GM23248 (cell line): ENCODE results near the gene ACBD5. TPM values are rescaled to one million over a fixed set of nuclear protein-coding genes. Genes with fewer than 3 reads are reported as not detected.
A peak's percentile ranks its signal among the peaks of the same experiment; 100 is the strongest.

Experiments used
- DNase-seq: peaks from one replicate; pipeline ENCODE4 v3.0.0-alpha.2; 2015
- H2AFZ ChIP-seq: fragments of 200-600 bp; sonication (generic); 2 replicates; pipeline ENCODE4 v1.6.1; 2016; ENCODE audit warnings: antibody characterized with exemption
- H3F3A ChIP-seq: fragments of 200-600 bp; sonication (generic); 2 replicates; pipeline ENCODE4 v1.6.1; 2016; ENCODE audit warnings: mild to moderate bottlenecking, antibody characterized with exemption, mixed run types; ENCODE audit not compliant: insufficient read depth
- H3K27ac ChIP-seq: fragments of 200-600 bp; sonication (generic); 2 replicates; pipeline ENCODE4 v1.5.1; 2016; ENCODE audit warnings: mild to moderate bottlenecking
- H3K27me3 ChIP-seq: fragments of 200-600 bp; sonication (generic); replicated peaks from 2 replicates; pipeline ENCODE4 v1.6.1; 2016; ENCODE audit warnings: mild to moderate bottlenecking; ENCODE audit not compliant: insufficient read depth
- H3K36me3 ChIP-seq: fragments of 200-600 bp; sonication (generic); 2 replicates; pipeline ENCODE4 v1.6.1; 2016; ENCODE audit warnings: low read depth, mild to moderate bottlenecking
- H3K4me1 ChIP-seq: fragments of 200-600 bp; sonication (generic); 2 replicates; pipeline ENCODE4 v1.6.1; 2016; ENCODE audit warnings: mild to moderate bottlenecking; ENCODE audit not compliant: insufficient read depth
- H3K4me2 ChIP-seq: fragments of 200-600 bp; sonication (generic); one replicate; pipeline ENCODE4 v1.6.1; 2016; ENCODE audit warnings: mild to moderate bottlenecking; ENCODE audit not compliant: unreplicated experiment
- H3K4me3 ChIP-seq: fragments of 200-600 bp; sonication (generic); 2 replicates; pipeline ENCODE4 v1.5.1; 2016; ENCODE audit warnings: mild to moderate bottlenecking
- H3K79me2 ChIP-seq: fragments of 200-600 bp; sonication (generic); 2 replicates; pipeline ENCODE4 v1.6.1; 2016; ENCODE audit warnings: mild to moderate bottlenecking; ENCODE audit not compliant: insufficient read depth
- H3K9ac ChIP-seq: fragments of 200-600 bp; sonication (generic); 2 replicates; pipeline ENCODE4 v1.6.1; 2016; ENCODE audit warnings: mild to moderate bottlenecking
- H3K9me2 ChIP-seq: fragments of 200-600 bp; sonication (generic); 2 replicates; pipeline ENCODE4 v1.6.1; 2016; ENCODE audit warnings: mixed run types, mild to moderate bottlenecking, moderate library complexity; ENCODE audit not compliant: insufficient read depth
- H3K9me3 ChIP-seq: fragments of 200-600 bp; sonication (generic); one replicate; pipeline ENCODE4 v1.6.1; 2017; ENCODE audit warnings: low read depth
- H4K20me1 ChIP-seq: fragments of 200-600 bp; sonication (generic); 2 replicates; pipeline ENCODE4 v1.6.0; 2016; ENCODE audit not compliant: insufficient read depth
- EZH2 ChIP-seq: fragments of 200-600 bp; sonication (generic); IDR thresholded peaks from 2 replicates; pipeline ENCODE4 v1.6.1; 2018; ENCODE audit warnings: antibody characterized with exemption, mild to moderate bottlenecking; ENCODE audit not compliant: insufficient read depth, poor library complexity, severe bottlenecking
- EZH2phosphoT487 ChIP-seq: fragments of 200-600 bp; sonication (generic); IDR thresholded peaks from 2 replicates; pipeline ENCODE4 v1.6.1; 2018; ENCODE audit warnings: antibody characterized with exemption, moderate library complexity, mild to moderate bottlenecking, low read depth; ENCODE audit not compliant: insufficient read depth
- WGBS, 2 experiments: methylation state at CpG; one replicate each; pipeline ENCODE4 v1.1.6; 2015 to 2017; ENCODE audit warnings: low lambda C conversion rate in 2 of 2, low coverage in 1 of 2; ENCODE audit errors: missing lambda C conversion rate in 2 of 2; 5-methylcytosine and 5-hydroxymethylcytosine counted together
- in situ Hi-C: fragments of 300-500 bp; cut with MboI; formaldehyde crosslinking; loops from 2 replicates; pipeline ENCODE4 v1.15.0; 2020
- polyA plus RNA-seq: library from polyadenylated mRNA; unstranded; fragments of >200 nt; fragmentation: Nextera tagmentation; extraction: Ambion mirVana; gene quantifications from 2 replicates; pipeline ENCODE4 v1.2.1, GENCODE V29; 2016
- total RNA-seq: library from RNA; depleted of rRNA; stranded (reverse); fragments of >200 nt; shearing (Covaris generic); gene quantifications from 2 replicates; pipeline ENCODE4 v1.2.3, GENCODE V29; 2014

The ACBD5 gene
- total and polyA plus RNA-seq, 2 experiments from 2014 or later = 18.8 to 25.0 TPM

- Histone ChIP-seq H3K36me3 (no peaks in the 10 kb centered on the region), H3K27ac (peak overlapping the region; percentile 96), H2AFZ (peak overlapping the region; percentile 88), H3K27me3 (no peaks in the 10 kb centered on the region), H3K4me1 (peaks cover 14% of the 10 kb centered on the region; the same call in 1 of the 2 replicates), H3K79me2 (peaks cover 82% of the 10 kb centered on the region), H3K9me2 (no peaks in the 10 kb centered on the region), H3K9ac (peak overlapping the region; percentile 91), H3K4me2 (peak overlapping the region; percentile 96), H4K20me1 (peaks cover 8% of the 10 kb centered on the region; the same call in 1 of the 2 replicates), H3K4me3 (peak overlapping the region; percentile 92), H3K9me3 (no peaks in the 10 kb centered on the region), H3F3A (peaks cover 15% of the 10 kb centered on the region)
- in situ Hi-C loops = no loop called here
- TF ChIP-seq EZH2phosphoT487 (no peak), EZH2 (no peak)
- whole genome bisulfite sequencing, 2 experiments = 1% methylated on average over 18 of the region's 18 CpGs
- peak; percentile 69 for DNase-seq
Measured at GRCh38 chr10:27153845-27154193, 86.8 kb downstream of the ACBD5 start.

- peaks cover 5% of the 10 kb centered on the region for H3K36me3 ChIP-seq
- peaks cover 82% of the 10 kb centered on the region for H3K79me2 ChIP-seq
- peak; percentile 24 for DNase-seq
- in situ Hi-C loops = no loop called here
- H3K27me3 ChIP-seq = no peaks in the 10 kb centered on the region
- H4K20me1 ChIP-seq = peaks cover 8% of the 10 kb centered on the region; the same call in 1 of the 2 replicates
- H3K9me3 ChIP-seq = no peaks in the 10 kb centered on the region
- H2AFZ ChIP-seq = peak overlapping the region; percentile 88
- TF ChIP-seq EZH2phosphoT487 = no peak
- peaks cover 17% of the 10 kb centered on the region; the same call in 1 of the 2 replicates for H3K4me1 ChIP-seq
- H3F3A ChIP-seq = peaks cover 15% of the 10 kb centered on the region
- H3K4me2 ChIP-seq = peak overlapping the region; percentile 96
- H3K27ac ChIP-seq = peak overlapping the region; percentile 96
- peak overlapping the region; percentile 91 for H3K9ac ChIP-seq
- H3K4me3 ChIP-seq = peak overlapping the region; percentile 92
- no peaks in the 10 kb centered on the region for H3K9me2 ChIP-seq
- WGBS, 2 experiments = 1 to 3% methylated on average over 6 of the region's 6 CpGs
Measured at GRCh38 chr10:27153329-27153728, 87.3 kb downstream of the ACBD5 start.

- Histone ChIP-seq H3K27me3 (no peaks in the 10 kb centered on the region), H3K4me2 (peak overlapping the region; percentile 96), H3K4me1 (peaks cover 17% of the 10 kb centered on the region; the same call in 1 of the 2 replicates), H3K27ac (peak overlapping the region; percentile 96; the same call in 1 of the 2 replicates), H3K79me2 (peaks cover 82% of the 10 kb centered on the region), H3K9me3 (no peaks in the 10 kb centered on the region), H4K20me1 (peaks cover 8% of the 10 kb centered on the region; the same call in 1 of the 2 replicates), H3K9me2 (no peaks in the 10 kb centered on the region), H3K4me3 (peak overlapping the region; percentile 92), H3K36me3 (peaks cover 8% of the 10 kb centered on the region), H3F3A (peaks cover 15% of the 10 kb centered on the region), H2AFZ (no peak overlapping the region), H3K9ac (peak overlapping the region; percentile 91)
- no peak for DNase-seq
- TF ChIP-seq EZH2 (no peak), EZH2phosphoT487 (no peak)
- in situ Hi-C loops = no loop called here
Measured at GRCh38 chr10:27152687-27153086, 87.9 kb downstream of the ACBD5 start.

DNA sequence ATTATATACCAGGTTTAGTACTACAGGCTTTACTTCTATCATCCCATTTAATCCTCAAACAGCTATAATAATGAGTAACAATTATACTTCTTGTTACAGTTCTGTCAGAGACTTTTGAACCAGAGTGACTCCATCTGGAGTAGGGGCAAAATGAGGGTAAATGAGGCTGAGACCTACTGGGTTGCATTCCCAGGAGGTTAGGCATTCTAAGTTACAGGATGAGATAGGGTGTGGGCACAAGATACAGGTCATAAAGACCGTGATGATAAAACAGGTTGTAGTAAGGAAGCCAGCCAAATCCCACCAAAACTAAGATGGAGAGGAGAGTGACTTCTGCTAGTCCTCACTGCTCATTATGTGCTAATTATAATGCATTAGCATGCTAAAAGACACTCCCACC, 90.3 kb downstream of the ACBD5 start:
- H3K27me3 ChIP-seq = no peaks in the 10 kb centered on the region
- peaks cover 17% of the 10 kb centered on the region; the same call in 1 of the 2 replicates for H3K4me1 ChIP-seq
- peaks cover 89% of the 10 kb centered on the region for H3K79me2 ChIP-seq
- H3F3A ChIP-seq = peaks cover 5% of the 10 kb centered on the region; the same call in 1 of the 2 replicates
- no peak overlapping the region for H3K9ac ChIP-seq
- 94 to 100% methylated on average over 1 of the region's 1 CpG for WGBS, 2 experiments
- no peaks in the 10 kb centered on the region for H3K9me3 ChIP-seq
- DNase-seq = no peak
- peaks cover 28% of the 10 kb centered on the region for H3K36me3 ChIP-seq
- H2AFZ ChIP-seq = no peak overlapping the region
- in situ Hi-C loops = no loop called here
- peaks cover 8% of the 10 kb centered on the region; the same call in 1 of the 2 replicates for H4K20me1 ChIP-seq
- no peak overlapping the region for H3K4me3 ChIP-seq
- H3K27ac ChIP-seq = no peak overlapping the region
- no peak for TF ChIP-seq EZH2phosphoT487
- TF ChIP-seq EZH2 = no peak
- no peak overlapping the region for H3K4me2 ChIP-seq
- no peaks in the 10 kb centered on the region for H3K9me2 ChIP-seq

GRCh38 chr10:27147701-27148100, 92.9 kb downstream of the ACBD5 start:
- H3K36me3 ChIP-seq = peaks cover 52% of the 10 kb centered on the region
- no peak overlapping the region for H3K4me3 ChIP-seq
- no peaks in the 10 kb centered on the region for H3K9me2 ChIP-seq
- 54 to 73% methylated on average over 5 of the region's 5 CpGs for WGBS, 2 experiments
- H2AFZ ChIP-seq = no peak overlapping the region
- H3K79me2 ChIP-seq = peaks cover 100% of the 10 kb centered on the region
- in situ Hi-C loops = no loop called here
- peaks cover 4% of the 10 kb centered on the region; the same call in 1 of the 2 replicates for H4K20me1 ChIP-seq
- peaks cover 22% of the 10 kb centered on the region; the same call in 1 of the 2 replicates for H3K4me1 ChIP-seq
- H3K27ac ChIP-seq = no peak overlapping the region
- H3K4me2 ChIP-seq = no peak overlapping the region
- H3K9ac ChIP-seq = no peak overlapping the region
- no peaks in the 10 kb centered on the region for H3K9me3 ChIP-seq
- no peaks in the 10 kb centered on the region for H3K27me3 ChIP-seq
- no peak for DNase-seq
- peaks cover 9% of the 10 kb centered on the region; the same call in 1 of the 2 replicates for H3F3A ChIP-seq
- TF ChIP-seq EZH2phosphoT487 (no peak), EZH2 (no peak)
